Measurements from ENCODE around the gene VSIG8. TPM values are rescaled to one million over a fixed set of nuclear protein-coding genes. Genes with fewer than 3 reads are reported as not detected.
A peak's percentile ranks its signal among the peaks of the same experiment; 100 is the strongest.

The VSIG8 gene
- total RNA-seq, 1 donor from 2014 or later: not detected

- intact Hi-C loops (cut with micrococcal nuclease): loop anchor here (10.0 kb wide), 1 partner anchor 249 kb away; the partner anchor contains the start of gene KCNJ10
- H3K27ac Mint-ChIP-seq: no peak overlapping the region
- no peak for TF ChIP-seq CTCF (IDR thresholded peaks at IDR 0.05)
These were observed 36.9 kb downstream of the VSIG8 start for GRCh38 chr1:159825564-159825963.

GRCh38 chr1:159823406-159823805 lies 39.1 kb downstream of the VSIG8 start:
- POLR2A ChIA-PET: no interaction called here
- Mint-ChIP-seq H3K27ac (no peak overlapping the region), H3K4me3 (no peak overlapping the region), H3K4me1 (peaks cover 9% of the 10 kb centered on the region), H3K9me3 (no peaks in the 10 kb centered on the region), H3K27me3 (peaks cover 22% of the 10 kb centered on the region), H3K36me3 (ENCODE audit: low read depth) (no peaks in the 10 kb centered on the region)
- ATAC-seq (ENCODE audit: low read depth): no peak
- intact Hi-C loops (cut with micrococcal nuclease): loop anchor here (10.0 kb wide), 1 partner anchor 251 kb away; the partner anchor contains the start of gene KCNJ10
- DNase-seq: no peak
- TF ChIP-seq CTCF (IDR thresholded peaks at IDR 0.05): no peak
- CTCF ChIA-PET: interaction anchor here (1.1 kb wide), 1 partner anchor 185 kb away, joined by 3 read pairs; no protein-coding TSS in a partner anchor

More at GRCh38 chr1:159825564-159825963, 36.9 kb downstream of the VSIG8 start:
- ChIA-PET CTCF (no interaction called here), POLR2A (no interaction called here)
- no peak for ATAC-seq (ENCODE audit: low read depth)
- Mint-ChIP-seq H3K36me3 (ENCODE audit: low read depth) (no peaks in the 10 kb centered on the region), H3K4me3 (no peak overlapping the region), H3K9me3 (no peaks in the 10 kb centered on the region), H3K27me3 (peaks cover 19% of the 10 kb centered on the region), H3K4me1 (peaks cover 15% of the 10 kb centered on the region)
- DNase-seq: no peak

GRCh38 chr1:159821171-159821867 lies 41.1 kb downstream of the VSIG8 start:
- Mint-ChIP-seq H3K4me3 (no peak overlapping the region), H3K9me3 (no peaks in the 10 kb centered on the region), H3K27ac (no peak overlapping the region), H3K4me1 (peaks cover 5% of the 10 kb centered on the region), H3K36me3 (ENCODE audit: low read depth) (no peaks in the 10 kb centered on the region), H3K27me3 (peaks cover 27% of the 10 kb centered on the region)
- POLR2A ChIA-PET: no interaction called here
- CTCF ChIA-PET: interaction anchor here (1.1 to 2.6 kb wide), 5 partner anchors 20 to 186 kb away, joined by 3 to 8 read pairs (median 5); no protein-coding TSS in a partner anchor
- ATAC-seq (ENCODE audit: low read depth) (peak; percentile 50), DNase-seq (no peak)
- TF ChIP-seq CTCF (IDR thresholded peaks at IDR 0.05): no peak
- intact Hi-C loops (cut with micrococcal nuclease): loop anchor here (1.0 to 10.0 kb wide), 3 partner anchors 22 to 253 kb away; partner anchors contain the start of gene KCNJ10

- H3K9me3 Mint-ChIP-seq: no peaks in the 10 kb centered on the region
- DNase-seq: no peak
- no peaks in the 10 kb centered on the region for H3K4me1 Mint-ChIP-seq
- no peaks in the 10 kb centered on the region for H3K36me3 Mint-ChIP-seq (ENCODE audit: low read depth)
- POLR2A ChIA-PET: no interaction called here
- no peak overlapping the region for H3K27ac Mint-ChIP-seq
- H3K27me3 Mint-ChIP-seq: peaks cover 23% of the 10 kb centered on the region
- ATAC-seq (ENCODE audit: low read depth): no peak
- TF ChIP-seq CTCF (IDR thresholded peaks at IDR 0.05): no peak
- intact Hi-C loops (cut with micrococcal nuclease): no loop called here
- no peak overlapping the region for H3K4me3 Mint-ChIP-seq
- CTCF ChIA-PET: no interaction called here
These were observed 45.0 kb downstream of the VSIG8 start for GRCh38 chr1:159817276-159818041.

- intact Hi-C loops (cut with micrococcal nuclease): no loop called here
- no peaks in the 10 kb centered on the region for H3K36me3 Mint-ChIP-seq (ENCODE audit: low read depth)
- no peak for TF ChIP-seq CTCF (IDR thresholded peaks at IDR 0.05)
- no peak for DNase-seq
- H3K4me3 Mint-ChIP-seq: no peak overlapping the region
- H3K27ac Mint-ChIP-seq: no peak overlapping the region
- H3K9me3 Mint-ChIP-seq: no peaks in the 10 kb centered on the region
- H3K4me1 Mint-ChIP-seq: no peaks in the 10 kb centered on the region
- peaks cover 26% of the 10 kb centered on the region for H3K27me3 Mint-ChIP-seq
- no peak for ATAC-seq (ENCODE audit: low read depth)
- ChIA-PET CTCF (interaction anchor here (0.6 kb wide), 1 partner anchor 18 kb away, joined by 4 read pairs; no protein-coding TSS in a partner anchor), POLR2A (no interaction called here)
These were observed 46.5 kb downstream of the VSIG8 start for GRCh38 chr1:159815926-159816325.
